HEK293T (cell line): Measurements from ENCODE around the gene RNF13.
A peak's percentile ranks its signal among the peaks of the same experiment; 100 is the strongest.

ENCODE experiments used
- CTCF ChIA-PET: fragments of 350-600 bp; formaldehyde crosslinking; extraction: SDS; loops from one replicate; lab custom pipeline; 2021; ENCODE audit warnings: antibody characterized with exemption, inconsistent platforms; lab: Yijun Ruan, JAX
- POLR2A ChIA-PET: fragments of 350-600 bp; formaldehyde crosslinking; extraction: SDS; loops from one replicate; lab custom pipeline; 2020; ENCODE audit warnings: antibody characterized with exemption, inconsistent platforms; lab: Yijun Ruan, JAX
- DNase-seq: peaks from one replicate; pipeline ENCODE4 v3.0.0; 2012; ENCODE audit warnings: mixed read lengths; ENCODE audit errors: extremely low spot score
- ARNT ChIP-seq: fragments of 450-650 bp; IDR thresholded peaks from 2 replicates; pipeline ENCODE4 v1.6.1; 2017; ENCODE audit warnings: mild to moderate bottlenecking
- BHLHE40 ChIP-seq: fragments of 450-650 bp; IDR thresholded peaks from 2 replicates; pipeline ENCODE4 v1.6.1; 2016; ENCODE audit warnings: mild to moderate bottlenecking, moderate library complexity, borderline replicate concordance
- CTBP1 ChIP-seq: fragments of 450-650 bp; IDR thresholded peaks from 2 replicates; pipeline ENCODE4 v1.6.1; 2016; ENCODE audit warnings: borderline replicate concordance
- ELF4 ChIP-seq: fragments of 450-650 bp; IDR thresholded peaks from 2 replicates; pipeline ENCODE4 v1.6.1; 2017; ENCODE audit warnings: antibody characterized with exemption
- FOXA1 ChIP-seq: fragments of 450-650 bp; IDR thresholded peaks from 2 replicates; pipeline ENCODE4 v1.6.1; 2016; ENCODE audit warnings: mild to moderate bottlenecking
- FOXK2 ChIP-seq: fragments of 450-650 bp; IDR thresholded peaks from 2 replicates; pipeline ENCODE4 v1.6.1; 2016; ENCODE audit warnings: mild to moderate bottlenecking
- FOXM1 ChIP-seq: fragments of 450-650 bp; IDR thresholded peaks from 2 replicates; pipeline ENCODE4 v1.6.1; 2017; ENCODE audit warnings: mild to moderate bottlenecking, borderline replicate concordance
- HDGF ChIP-seq: fragments of 450-650 bp; IDR thresholded peaks from 2 replicates; pipeline ENCODE4 v1.6.1; 2017; ENCODE audit warnings: antibody characterized with exemption, borderline replicate concordance
- L3MBTL2 ChIP-seq: fragments of 450-650 bp; conservative IDR thresholded peaks from 2 replicates; pipeline ENCODE4 v1.6.1; 2016; ENCODE audit warnings: mild to moderate bottlenecking
- LEF1 ChIP-seq: fragments of 450-650 bp; IDR thresholded peaks from 2 replicates; pipeline ENCODE4 v1.6.1; 2017; ENCODE audit warnings: mild to moderate bottlenecking, borderline replicate concordance
- NFRKB ChIP-seq: fragments of 450-650 bp; IDR thresholded peaks from 2 replicates; pipeline ENCODE4 v1.6.1; 2016; ENCODE audit warnings: mild to moderate bottlenecking, moderate library complexity
- PKNOX1 ChIP-seq: fragments of 450-650 bp; IDR thresholded peaks from 2 replicates; pipeline ENCODE4 v1.6.1; 2016
- SP1 ChIP-seq: fragments of 450-650 bp; IDR thresholded peaks from 2 replicates; pipeline ENCODE4 v1.6.1; 2017
- SUZ12 ChIP-seq: fragments of 450-650 bp; IDR thresholded peaks from 2 replicates; pipeline ENCODE4 v1.6.1; 2016; ENCODE audit warnings: mild to moderate bottlenecking
- TARDBP ChIP-seq: fragments of 450-650 bp; IDR thresholded peaks from 2 replicates; pipeline ENCODE4 v1.6.1; 2016
- ZNF384 ChIP-seq: fragments of 450-650 bp; IDR thresholded peaks from 2 replicates; pipeline ENCODE4 v1.6.1; 2016

RNF13 gene

GRCh38 chr3:149965278-149965677 is 152.3 kb downstream of the RNF13 start:
- CTCF ChIA-PET, result no interaction called here
- no peak for DNase-seq
- POLR2A ChIA-PET, result no interaction called here
- TF ChIP-seq ARNT, result no peak
- no peak for TF ChIP-seq SUZ12
- TF ChIP-seq TARDBP, result no peak
- TF ChIP-seq CTBP1, result no peak
- TF ChIP-seq FOXK2, result no peak
- no peak for TF ChIP-seq BHLHE40
- no peak for TF ChIP-seq FOXM1
- TF ChIP-seq LEF1, result no peak
- TF ChIP-seq ZNF384, result no peak
- no peak for TF ChIP-seq FOXA1
- TF ChIP-seq SP1, result no peak

GRCh38 chr3:149967086-149967685 is 154.2 kb downstream of the RNF13 start:
- no peak for DNase-seq
- POLR2A ChIA-PET, result interaction anchor here (1.0 kb wide), 1 partner anchor 217 kb away, joined by 3 read pairs; no protein-coding TSS in a partner anchor
- CTCF ChIA-PET, result interaction anchor here (0.5 to 2.2 kb wide), 8 partner anchors 9 to 454 kb away, joined by 3 to 20 read pairs (median 4); no protein-coding TSS in a partner anchor
- TF ChIP-seq ARNT, result no peak
- TF ChIP-seq ZNF384, result no peak
- TF ChIP-seq TARDBP, result no peak
- TF ChIP-seq HDGF, result no peak
- no peak for TF ChIP-seq FOXK2
- TF ChIP-seq FOXA1, result no peak
- TF ChIP-seq SUZ12, result no peak
- no peak for TF ChIP-seq L3MBTL2
- TF ChIP-seq LEF1, result no peak
- no peak for TF ChIP-seq NFRKB
- TF ChIP-seq FOXM1, result no peak
- no peak for TF ChIP-seq PKNOX1
- TF ChIP-seq SP1, result no peak
- no peak for TF ChIP-seq BHLHE40
- no peak for TF ChIP-seq CTBP1
- TF ChIP-seq ELF4, result no peak

GRCh38 chr3:149968216-149968615 is 155.2 kb downstream of the RNF13 start:
- ChIA-PET POLR2A (no interaction called here), CTCF (interaction anchor here (1.6 to 2.2 kb wide), 2 partner anchors 215 to 252 kb away, joined by 4 to 20 read pairs; no protein-coding TSS in a partner anchor)
- TF ChIP-seq L3MBTL2 (no peak), SP1 (no peak), BHLHE40 (no peak), FOXA1 (no peak), CTBP1 (no peak), FOXK2 (no peak), NFRKB (no peak), SUZ12 (no peak), HDGF (no peak), ARNT (no peak), PKNOX1 (no peak), FOXM1 (no peak), ELF4 (no peak), ZNF384 (no peak)
- DNase-seq, result no peak

GRCh38 chr3:149969110-149969939 is 156.3 kb downstream of the RNF13 start:
- ChIA-PET POLR2A (interaction anchor here (1.9 to 3.6 kb wide), 2 partner anchors 161 to 214 kb away, joined by 4 to 27 read pairs; no protein-coding TSS in a partner anchor), CTCF (interaction anchor here (0.6 to 0.9 kb wide), 2 partner anchors 34 to 104 kb away, joined by 3 read pairs; no protein-coding TSS in a partner anchor)
- no peak for TF ChIP-seq BHLHE40
- peak; percentile 65 for TF ChIP-seq L3MBTL2
- DNase-seq, result peak; percentile 52

- ChIA-PET CTCF (interaction anchor here (0.9 kb wide), 1 partner anchor 103 kb away, joined by 3 read pairs; no protein-coding TSS in a partner anchor), POLR2A (interaction anchor here (1.0 to 3.6 kb wide), 8 partner anchors 15 to 439 kb away, joined by 3 to 27 read pairs (median 4); partner anchors contain the start of gene TSC22D2)
- peak; percentile 64 for DNase-seq
- TF ChIP-seq SP1 (no peak), SUZ12 (no peak), FOXM1 (no peak), ZNF384 (peak; percentile 96)
Observed at GRCh38 chr3:149969940-149970715, 157.1 kb downstream of the RNF13 start.
